GM21619 (cell line): ENCODE measurements around the gene HEG1.

Experiments
- ATAC-seq: cut with Tn5 transposase; IDR thresholded peaks from one replicate; pipeline ENCODE4 v1.9.1; 2021; ENCODE audit not compliant: unreplicated experiment

The HEG1 gene

DNA sequence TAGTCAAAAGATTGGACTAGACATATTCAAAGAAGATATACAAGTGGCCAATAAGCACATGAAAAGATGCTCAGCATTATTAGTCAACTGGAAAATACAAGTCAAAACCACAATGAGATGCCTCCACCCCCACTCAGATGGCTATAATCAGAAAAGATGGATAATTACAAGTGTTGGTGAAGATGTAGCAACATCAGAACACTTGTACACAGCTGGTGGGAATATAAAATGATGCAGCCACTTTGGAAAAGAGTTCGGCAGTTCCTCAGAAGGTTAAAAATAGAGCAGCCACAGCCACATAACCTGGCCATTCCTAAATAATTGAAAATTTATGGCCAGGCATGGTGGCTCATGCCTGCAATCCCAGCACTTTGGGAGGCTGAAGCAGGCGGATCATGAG is 38.4 kb downstream of the HEG1 start:
- no peak for ATAC-seq

DNA sequence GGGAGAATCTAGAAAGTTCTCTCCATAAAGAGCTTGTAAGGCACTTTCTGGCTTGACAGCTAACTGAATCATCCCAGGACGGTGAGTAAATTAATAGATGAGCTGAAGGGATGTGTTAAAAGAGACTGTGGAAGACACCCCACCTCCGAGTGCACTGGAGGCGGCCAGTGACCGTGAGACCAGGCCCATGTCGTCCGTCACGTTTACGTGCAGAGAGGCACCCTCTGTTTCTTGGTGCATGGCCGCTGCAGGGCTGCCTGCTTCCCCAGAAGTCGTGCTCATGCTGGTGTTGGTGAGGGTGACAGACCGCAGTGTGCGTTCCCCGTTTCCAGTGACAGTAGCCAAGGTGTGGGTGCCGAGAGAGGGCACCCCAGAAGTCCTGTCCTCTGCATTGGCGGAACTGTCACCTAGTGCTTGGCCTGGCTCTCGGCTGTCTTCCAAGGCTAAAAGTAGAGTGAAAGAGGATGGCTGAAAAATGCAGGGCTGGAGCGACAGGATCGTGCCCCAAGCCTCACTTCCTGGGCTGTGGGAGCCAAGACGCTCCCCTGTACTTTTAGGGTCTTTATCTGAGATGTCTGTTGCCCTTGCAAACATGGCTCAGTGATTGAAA is 41.1 kb downstream of the HEG1 start:
- ATAC-seq = no peak

DNA sequence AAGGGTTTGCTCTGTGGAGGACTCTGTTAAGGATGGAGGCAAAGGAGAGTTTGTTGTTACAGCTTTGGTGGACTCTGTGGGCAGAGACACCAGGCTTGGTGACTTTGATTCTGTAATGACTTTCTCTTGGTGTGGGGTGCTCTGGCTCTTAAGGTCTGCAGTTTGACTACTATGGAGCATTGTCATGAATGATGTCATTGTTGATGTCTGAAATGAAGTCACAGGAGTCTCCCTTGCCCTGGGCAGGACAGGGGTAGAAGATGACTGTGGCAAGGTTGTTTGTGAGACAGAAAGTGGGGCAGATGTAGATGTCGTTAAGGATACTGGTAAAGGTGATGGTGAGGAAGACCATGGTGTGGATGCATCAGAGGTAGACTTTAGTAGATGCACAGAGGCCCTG is 42.7 kb downstream of the HEG1 start:
- no peak for ATAC-seq

DNA sequence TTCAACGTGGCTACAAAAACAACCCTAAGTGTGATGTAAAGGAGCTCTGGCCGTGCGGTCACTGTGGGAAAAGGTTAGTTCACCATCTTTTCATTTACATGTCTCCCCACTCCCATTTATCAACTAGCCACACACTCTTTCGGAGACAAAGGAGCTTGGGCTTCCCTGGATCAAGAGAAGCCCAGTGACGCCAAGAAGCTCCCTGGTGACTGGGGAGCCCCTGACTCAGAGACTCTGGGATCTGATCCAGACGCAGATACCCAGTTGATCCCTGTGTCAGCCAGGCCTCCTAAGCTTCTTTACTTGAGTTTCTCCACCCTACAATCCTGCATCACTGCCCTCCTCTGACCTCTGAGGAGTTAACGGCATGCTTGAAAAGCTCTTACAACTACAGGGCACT is 43.9 kb downstream of the HEG1 start:
- ATAC-seq = no peak

DNA sequence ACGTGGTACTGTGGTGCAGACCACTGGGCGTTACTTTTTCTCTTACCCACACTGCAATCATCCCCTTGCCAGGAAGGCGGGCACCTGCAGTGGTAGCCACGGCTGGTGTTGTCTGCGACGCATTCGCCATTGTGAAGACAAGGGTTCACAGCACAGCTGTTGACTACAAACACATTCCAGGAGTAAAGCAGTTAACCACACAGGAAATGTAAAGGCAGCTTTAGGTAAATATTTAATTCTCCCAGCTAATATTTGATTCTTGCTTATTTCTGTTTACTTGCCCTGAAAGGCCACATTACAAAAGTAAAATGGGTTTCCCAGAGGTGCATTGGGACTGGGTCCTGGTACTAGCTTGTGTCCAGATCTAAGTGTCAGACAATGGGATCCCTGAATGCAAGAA is 45.4 kb downstream of the HEG1 start:
- ATAC-seq = no peak

DNA sequence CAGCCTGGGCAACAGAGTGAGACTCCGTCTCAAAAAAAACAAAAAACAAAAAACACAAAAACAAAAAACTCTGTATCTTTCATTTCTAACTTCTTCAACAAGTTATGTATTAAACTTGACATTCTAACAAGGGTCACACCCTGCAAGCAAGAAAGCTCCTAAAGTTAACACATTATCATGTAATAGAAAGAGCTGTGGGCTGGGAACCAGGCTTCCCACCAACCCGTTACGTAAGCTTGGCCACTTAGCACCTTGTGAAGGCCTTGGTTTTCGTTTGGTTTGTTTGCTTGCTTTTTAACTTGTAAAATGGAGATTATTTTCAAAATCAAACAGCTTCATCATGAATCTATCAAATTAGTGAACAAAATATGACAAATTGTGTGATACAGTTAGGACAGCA is 47.0 kb downstream of the HEG1 start:
- ATAC-seq = no peak

DNA sequence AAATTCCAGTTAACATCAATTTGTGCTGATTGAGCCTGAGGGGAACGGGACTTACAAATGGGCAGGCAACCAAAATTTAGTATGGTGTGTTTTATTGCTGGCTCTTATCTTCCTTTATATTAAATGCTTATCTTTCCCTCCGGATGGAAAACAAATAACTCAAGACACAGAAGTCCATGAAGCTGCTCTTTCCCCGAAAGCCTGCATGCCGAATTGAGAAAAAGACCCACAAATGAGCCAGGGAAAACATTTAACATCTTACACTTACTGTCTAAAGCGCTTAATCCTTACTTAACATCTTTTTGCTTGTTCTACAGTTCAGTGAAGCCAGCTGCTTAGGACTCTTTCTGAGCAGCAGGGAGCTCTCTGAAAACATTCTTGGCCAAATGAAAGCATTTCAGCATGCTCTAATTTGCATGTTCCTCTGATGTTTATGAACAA is 49.5 kb downstream of the HEG1 start:
- ATAC-seq = no peak

DNA sequence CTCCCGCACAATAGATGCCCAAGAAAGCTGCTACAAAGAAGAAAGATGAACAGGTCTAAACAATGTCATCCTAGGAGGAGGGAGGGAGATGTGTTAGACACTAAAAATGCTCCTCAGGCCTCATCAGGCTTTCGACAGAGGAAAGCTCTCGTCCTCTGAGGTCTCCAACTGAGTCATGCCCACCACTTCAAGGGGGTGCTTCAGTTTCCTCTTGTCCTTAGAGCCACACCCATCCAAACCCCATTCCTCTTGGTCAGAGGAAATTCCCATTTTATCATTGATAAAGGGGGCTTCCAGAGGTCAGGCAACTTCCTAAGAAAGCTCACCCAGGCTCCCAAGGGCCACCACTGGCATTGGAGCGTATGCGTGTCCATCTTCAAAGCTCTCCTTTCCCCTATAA is 50.1 kb downstream of the HEG1 start:
- no peak for ATAC-seq

DNA sequence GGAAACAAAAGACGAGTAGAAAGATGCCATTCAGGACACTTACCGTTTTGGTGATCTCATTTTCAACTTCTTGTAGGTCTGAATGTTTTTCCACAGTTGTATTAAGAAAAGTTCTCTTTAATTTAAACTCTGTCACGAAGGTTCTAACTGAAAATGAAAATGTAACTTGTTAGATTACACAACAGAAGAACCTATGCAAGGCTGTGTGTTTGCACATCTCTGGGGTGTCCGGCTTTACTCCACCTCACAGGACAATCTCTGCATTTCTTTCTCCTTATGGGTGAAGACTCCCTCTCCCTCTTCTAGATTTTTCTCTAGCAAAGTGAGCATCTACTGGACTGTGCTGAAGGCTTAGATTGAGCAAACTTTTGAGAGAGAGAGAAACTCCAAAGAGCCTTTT is 50.6 kb downstream of the HEG1 start:
- ATAC-seq = no peak

DNA sequence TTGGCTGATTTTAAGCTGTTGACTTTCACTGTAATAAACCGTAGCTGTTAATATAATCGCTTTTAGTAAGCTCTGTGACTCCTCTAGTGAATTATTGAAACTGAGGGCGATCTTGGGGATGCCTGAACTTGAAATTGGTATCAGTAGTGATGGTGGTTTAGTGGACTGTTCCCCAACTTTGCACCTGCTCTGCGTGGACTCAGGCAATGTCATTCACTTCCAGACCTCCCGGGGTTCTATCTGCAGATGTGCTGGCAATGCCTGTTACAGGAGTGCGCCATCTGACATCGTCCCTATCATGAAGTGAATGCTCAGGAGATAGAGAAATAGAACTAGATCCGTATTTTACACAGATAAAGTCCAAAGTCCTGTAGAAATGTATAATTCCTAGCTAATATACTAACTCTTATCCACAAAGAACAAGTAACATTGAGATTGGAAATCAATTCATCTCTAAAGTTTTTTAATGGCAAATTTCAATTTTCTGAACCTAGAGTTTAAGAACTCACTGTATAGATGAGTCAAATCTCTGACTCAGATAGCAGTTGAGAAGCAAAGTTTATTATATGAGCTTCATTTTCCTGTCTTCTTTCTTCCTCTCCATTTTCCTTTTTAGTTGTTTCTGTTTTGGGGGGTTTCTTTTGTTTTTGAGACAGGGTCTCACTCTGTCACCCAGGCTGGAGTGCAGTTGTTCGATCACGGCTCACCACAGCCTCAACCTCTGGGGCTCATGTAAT is 51.8 kb downstream of the HEG1 start:
- ATAC-seq = no peak

DNA sequence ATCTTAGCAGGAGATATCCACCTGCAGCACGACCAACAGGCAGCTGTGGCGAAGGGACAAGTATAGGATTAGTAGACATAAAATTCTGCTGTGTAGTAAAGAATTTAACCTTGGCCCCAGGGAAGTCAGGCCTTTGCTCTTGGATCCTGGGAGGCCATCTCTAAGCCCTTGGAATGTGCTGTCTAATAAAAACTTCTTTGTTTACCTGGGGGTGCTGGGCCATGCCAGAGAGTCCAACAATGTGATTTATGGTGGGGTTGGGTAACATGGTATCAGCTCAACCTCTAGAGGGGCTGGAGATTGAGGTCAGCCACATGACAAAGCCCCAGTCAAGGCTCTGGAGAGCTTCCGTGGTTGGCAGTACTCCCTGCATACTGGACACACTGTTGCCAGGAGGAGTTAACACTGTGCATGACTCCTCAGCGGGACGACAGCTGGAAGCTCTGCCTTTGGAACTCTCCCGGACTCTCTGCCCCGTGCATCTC is 52.4 kb downstream of the HEG1 start:
- ATAC-seq = no peak

DNA sequence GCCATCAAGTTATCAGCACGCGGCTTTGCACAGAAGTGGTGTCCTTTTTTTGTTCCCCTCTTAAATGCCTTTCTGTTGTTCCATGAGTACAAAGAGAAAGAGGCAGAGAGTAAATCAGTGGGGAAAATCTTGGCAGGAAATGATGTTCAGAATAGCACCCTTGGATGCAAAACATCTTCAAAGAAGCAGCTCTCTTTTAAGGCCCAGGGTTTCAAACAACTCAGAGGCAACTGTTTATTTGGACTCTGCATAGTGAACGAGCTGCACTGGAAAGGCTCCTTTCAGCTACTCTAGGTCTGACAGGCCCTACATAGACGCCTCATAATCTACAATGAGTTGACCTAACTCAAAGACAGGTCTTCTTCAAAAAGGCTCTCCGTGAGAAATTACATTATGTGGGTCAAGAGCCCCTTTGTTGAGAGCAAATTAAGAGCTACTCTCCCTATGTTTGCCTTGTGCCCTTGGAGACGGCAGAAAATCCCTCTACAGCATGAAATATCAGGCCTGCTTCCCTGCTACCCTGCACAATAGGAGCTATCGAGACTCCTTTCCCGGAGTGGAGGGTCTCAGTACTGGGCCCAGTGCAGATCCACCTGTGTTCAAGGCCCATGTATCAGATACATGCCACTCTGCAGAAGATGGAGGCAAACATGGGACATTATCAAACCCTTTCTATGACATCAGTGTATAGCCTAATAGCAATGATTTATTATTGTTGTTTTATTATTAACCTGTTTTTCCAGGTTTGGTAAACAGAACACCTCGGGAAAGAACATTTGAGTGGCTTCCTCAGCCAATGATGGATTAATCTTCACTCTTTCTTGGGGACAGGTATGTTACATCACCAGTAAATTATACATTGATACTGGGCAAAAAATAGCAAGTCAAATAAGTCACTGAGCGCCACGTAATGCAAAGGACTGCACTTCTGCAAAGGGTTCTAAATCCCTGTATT is 53.1 kb downstream of the HEG1 start:
- no peak for ATAC-seq

DNA sequence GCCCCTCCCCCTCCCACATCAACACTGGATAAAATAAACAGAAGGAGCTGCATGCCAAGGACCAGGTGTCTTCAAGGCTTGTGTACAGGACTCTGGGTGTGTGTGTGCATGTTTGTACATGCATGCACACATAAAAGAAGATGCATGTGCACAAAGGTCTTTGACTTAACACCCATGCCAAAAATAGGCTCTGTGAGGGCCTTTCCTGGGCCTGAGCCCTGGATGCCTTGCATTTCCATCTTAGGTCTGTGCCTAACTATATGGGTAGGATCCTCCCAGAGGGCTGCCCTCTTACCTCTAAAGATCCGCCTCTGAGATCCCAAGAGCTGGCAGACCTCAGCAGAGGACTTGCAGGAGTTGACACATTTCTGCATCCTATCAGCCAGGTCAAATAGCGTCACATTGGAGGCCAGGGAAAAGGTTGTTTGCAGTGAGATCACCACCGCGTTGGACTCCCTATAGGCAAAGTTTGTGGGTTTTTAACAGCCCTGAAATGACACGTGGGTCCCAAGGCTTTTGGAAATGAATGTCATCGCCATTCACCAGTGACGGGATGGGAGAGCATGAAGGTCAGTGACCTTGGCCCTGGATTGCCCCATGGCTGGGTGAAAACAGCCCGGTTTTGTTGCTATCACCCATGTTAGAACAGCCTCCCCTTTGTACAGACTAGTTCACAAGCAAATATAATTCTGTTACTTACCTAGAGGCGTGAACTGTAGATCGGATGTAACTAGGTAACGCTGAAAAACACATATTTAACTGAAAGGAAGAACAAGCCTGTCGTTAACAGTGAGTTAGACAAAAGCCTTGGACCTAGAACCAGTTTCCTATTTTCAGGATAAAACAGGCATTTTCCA is 54.0 kb downstream of the HEG1 start:
- ATAC-seq = no peak

DNA sequence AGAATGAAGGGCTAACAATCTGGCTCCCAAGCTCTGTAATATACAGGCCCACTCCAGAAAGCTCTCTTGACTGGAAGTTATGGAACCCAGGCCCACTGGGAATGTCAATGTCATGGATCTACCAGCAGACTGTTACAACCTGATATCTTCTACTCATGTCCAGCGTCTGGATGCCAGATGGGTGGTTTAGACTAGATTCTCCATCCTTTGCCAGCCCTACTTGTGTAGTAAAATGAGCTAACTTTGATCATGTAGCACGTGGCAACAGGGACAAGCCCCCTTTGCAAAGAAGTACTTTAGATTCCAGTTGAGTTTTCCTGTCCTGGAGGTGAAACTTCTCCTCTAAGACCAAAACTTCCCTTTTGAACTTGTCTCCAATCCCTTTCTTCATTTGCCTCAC is 55.1 kb downstream of the HEG1 start:
- no peak for ATAC-seq

DNA sequence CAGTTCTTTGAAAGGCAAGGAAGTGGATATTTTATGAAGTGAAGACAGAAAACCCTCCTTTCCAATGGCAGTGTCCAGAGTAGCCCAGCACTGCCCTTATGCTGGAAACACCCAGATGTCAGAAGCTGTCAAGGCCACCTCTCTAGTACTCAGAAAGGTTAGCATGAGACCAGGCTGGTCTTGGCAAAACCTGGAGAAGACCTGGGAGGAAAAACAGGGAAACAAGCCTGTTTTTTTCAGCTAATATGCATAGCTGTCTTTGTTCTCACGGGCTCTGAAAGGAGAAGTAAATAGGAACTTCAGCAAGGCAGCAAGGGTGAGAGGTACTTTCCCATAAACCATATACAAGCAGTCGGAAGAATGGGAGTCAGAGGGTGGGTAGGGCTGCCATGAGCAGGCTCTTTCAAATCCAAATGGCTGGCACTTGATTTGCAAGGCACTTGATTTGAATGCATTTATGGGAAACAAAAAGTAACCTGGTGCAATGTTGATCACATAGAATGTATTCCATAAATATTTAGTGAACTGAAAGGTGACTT is 55.8 kb downstream of the HEG1 start:
- no peak for ATAC-seq

DNA sequence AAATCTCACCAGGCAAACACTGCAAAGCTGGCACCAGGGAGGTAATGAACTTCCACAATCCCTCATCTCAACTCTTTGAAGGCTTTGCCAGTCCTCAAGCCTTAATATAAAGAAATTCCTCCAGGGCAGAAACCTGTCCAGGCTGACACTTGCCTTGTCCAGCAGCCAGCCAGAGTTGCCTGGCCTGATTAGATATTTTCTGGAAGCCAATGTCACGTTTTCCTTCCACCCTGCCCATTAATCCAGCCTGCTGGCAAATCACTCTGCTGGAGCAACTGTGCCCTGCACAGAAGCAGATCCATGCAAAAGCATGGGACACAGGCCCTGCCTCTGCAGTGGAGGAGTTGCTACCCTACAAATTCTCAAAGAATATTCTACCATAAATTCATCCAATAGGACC is 56.5 kb downstream of the HEG1 start:
- no peak for ATAC-seq

DNA sequence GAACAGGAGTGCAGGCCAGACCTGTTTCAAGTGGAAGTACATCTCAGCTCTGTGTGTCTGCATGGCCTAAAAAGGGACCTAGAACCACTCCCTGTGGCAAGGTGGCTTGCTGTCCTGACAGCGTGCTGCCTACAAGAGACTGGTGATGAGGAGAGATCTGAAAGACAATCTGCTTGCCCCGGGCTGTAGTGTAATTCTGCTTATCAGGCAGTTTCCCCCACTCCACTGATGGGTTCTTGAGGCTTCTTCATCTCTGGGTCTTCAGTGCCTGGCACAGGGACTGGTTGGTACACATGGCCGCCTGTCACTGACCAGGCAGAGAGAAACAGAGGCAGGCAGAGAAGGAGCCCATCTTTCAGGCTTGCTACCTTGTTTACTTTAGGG is 57.6 kb downstream of the HEG1 start:
- no peak for ATAC-seq

DNA sequence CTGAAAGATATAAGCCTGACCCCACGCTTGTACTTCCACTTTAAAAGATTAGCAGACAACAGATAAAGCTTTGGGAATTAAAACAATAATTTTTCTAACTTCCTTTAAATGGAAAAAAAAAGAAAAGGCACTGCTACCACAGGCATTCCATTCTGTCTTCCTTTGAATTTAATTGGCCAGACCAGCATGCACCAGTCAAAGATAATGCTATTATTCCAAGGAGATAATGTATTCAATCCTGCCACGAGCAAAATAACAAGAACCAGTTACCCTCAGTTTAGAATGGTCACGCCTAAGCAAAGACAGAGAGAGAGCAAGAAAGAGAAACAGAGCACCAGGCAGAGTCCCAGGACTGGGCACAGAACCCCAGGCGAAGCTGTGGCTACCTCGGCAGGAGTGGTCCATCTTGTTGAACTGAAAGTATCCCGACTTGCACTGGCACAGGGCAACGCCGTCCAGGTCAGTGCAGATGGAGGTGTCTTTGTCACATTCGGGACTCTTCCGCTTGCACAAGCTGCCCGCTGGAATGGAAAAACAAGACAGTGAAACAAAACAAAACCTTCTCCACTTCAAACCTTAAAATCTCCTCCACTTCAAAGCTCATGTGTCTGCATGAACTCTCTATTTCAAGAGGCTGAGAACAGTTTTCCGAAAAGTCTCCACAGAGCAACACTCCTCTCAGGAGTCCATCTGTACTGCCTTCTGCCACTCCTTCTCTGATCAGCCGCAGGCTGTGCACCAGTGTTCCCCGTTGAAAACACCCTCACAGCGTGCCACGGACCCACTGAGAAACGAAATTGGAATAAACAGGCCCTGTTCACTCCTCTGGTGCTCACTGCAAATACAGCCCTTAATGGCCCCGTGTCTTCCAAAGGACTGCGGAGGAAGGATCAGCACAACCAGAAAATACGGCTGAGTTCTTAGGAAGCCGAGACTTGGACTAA is 58.2 kb downstream of the HEG1 start:
- no peak for ATAC-seq

DNA sequence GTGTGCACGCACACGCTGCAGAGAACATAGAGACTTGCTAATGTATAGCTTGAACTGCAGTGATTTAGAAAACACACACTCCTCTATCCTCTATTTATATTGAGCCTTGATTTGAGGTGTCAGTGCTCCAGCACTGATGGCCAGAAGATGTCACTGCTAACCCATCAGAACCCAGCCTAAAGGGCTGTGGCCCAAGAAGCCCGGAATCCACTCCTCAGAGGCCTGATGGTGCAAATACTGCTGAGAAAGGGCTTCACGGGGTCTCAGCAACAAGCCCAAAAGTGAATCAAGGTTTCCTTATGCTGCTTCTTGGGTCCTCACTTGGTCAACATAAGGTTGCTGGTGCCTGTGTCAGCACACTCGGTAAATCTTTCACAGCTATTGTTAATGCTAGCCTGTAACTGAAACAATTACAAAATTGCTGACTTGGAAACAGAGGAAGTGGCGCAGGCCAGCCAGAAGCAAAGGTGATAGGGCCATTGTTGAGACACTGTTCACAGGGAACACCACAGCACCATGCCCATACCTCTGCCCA is 60.3 kb downstream of the HEG1 start:
- ATAC-seq = no peak
